ENCODE measurements around the gene AP3B1. TPM values are rescaled to one million over a fixed set of nuclear protein-coding genes. Genes with fewer than 3 reads are reported as not detected.
A peak's percentile ranks its signal among the peaks of the same experiment; 100 is the strongest.
"Not testable (repeated sequence)": the region's sequence is repeated elsewhere in the genome, so short reads cannot be mapped to it uniquely, and the experiment has no call there.

Gene AP3B1
- total RNA-seq, 6 donors from 2014 or later: 25.7 to 66.9 (median 37.8) TPM

DNA sequence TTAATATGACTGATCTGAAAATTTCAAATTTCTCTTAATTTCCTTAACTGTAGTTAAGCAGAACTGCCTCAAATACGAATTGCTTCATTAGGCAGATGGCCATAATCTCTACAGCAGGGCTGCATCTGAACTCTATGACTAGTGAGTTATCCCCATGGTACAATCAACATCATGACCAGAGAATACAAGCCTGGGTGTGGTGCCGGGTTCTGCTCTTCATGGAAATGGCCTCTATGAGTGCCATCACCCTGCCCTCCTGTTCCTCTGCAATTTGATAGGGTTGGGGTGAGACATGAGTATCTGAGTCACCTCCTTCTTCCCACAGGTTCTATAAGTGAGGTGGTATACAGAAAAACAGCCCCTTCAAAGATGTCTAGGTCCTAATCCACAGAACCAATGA lies 235.9 kb downstream of the AP3B1 start:
- H3K9me3 ChIP-seq: no peaks in the 10 kb centered on the region
- no peak overlapping the region for H3K4me3 ChIP-seq
- no peak for TF ChIP-seq EP300 (IDR thresholded peaks at IDR 0.05)
- TF ChIP-seq, protein P1, sequence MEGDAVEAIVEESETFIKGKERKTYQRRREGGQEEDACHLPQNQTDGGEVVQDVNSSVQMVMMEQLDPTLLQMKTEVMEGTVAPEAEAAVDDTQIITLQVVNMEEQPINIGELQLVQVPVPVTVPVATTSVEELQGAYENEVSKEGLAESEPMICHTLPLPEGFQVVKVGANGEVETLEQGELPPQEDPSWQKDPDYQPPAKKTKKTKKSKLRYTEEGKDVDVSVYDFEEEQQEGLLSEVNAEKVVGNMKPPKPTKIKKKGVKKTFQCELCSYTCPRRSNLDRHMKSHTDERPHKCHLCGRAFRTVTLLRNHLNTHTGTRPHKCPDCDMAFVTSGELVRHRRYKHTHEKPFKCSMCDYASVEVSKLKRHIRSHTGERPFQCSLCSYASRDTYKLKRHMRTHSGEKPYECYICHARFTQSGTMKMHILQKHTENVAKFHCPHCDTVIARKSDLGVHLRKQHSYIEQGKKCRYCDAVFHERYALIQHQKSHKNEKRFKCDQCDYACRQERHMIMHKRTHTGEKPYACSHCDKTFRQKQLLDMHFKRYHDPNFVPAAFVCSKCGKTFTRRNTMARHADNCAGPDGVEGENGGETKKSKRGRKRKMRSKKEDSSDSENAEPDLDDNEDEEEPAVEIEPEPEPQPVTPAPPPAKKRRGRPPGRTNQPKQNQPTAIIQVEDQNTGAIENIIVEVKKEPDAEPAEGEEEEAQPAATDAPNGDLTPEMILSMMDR (IDR thresholded peaks at IDR 0.05): no peak
- TF ChIP-seq POLR2A (IDR thresholded peaks at IDR 0.05): no peak
- no peak for TF ChIP-seq POLR2AphosphoS5 (IDR thresholded peaks at IDR 0.05)
- H3K27ac ChIP-seq: no peak overlapping the region
- no peak for DNase-seq
- no peak for ATAC-seq (ENCODE audit: low FRiP score in 2 of 2)
- WGBS, 2 donors: 95% methylated on average over 2 of the region's 2 CpGs
- H3K4me1 ChIP-seq: no peaks in the 10 kb centered on the region
- H3K36me3 ChIP-seq: no peaks in the 10 kb centered on the region
- H3K27me3 ChIP-seq: no peaks in the 10 kb centered on the region

DNA sequence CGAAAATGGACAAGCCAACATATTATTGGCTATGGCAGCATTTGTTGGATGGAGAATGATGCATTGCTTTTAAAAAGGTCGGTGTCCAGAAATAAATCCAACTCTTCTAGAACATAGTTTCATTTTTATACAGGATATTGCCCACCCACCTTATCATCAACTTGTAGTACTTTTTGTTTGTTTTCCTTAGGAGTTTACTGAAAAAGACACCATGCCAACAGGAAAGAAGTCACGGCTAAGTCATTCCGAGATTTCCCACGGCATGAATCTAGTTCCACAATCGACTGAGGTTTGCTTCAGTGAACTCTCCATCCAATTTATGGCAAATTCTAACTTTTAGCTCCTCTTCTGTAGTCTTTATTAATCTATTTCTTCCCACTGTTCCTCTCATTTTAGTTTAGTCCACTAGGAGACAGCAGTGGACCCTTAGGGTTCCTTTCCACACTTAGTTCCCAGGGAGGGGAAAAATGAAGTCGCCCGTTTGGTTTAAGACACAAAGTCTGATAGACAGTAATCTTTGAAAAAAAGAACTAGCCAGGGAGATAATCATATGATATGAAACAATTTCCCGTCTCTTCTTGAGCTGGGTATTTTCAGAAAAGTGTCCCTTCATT lies 237.5 kb downstream of the AP3B1 start:
- no peak for DNase-seq
- 69 to 78% methylated on average over 9 of the region's 9 CpGs for WGBS, 2 donors
- Histone ChIP-seq H3K4me3 (no peak overlapping the region), H3K36me3 (no peaks in the 10 kb centered on the region), H3K9me3 (no peaks in the 10 kb centered on the region), H3K4me1 (no peaks in the 10 kb centered on the region), H3K27me3 (no peaks in the 10 kb centered on the region), H3K27ac (peak overlapping the region in 3 of 4 donors; percentile 14 to 59 (median 58))
- TF ChIP-seq POLR2AphosphoS5 (IDR thresholded peaks at IDR 0.05) (no peak), EP300 (IDR thresholded peaks at IDR 0.05) (peak in 1 of 4 donors; percentile 17)
- TF ChIP-seq, protein P1 (IDR thresholded peaks at IDR 0.05): no peak
- no peak for ATAC-seq (ENCODE audit: low FRiP score in 2 of 2)

DNA sequence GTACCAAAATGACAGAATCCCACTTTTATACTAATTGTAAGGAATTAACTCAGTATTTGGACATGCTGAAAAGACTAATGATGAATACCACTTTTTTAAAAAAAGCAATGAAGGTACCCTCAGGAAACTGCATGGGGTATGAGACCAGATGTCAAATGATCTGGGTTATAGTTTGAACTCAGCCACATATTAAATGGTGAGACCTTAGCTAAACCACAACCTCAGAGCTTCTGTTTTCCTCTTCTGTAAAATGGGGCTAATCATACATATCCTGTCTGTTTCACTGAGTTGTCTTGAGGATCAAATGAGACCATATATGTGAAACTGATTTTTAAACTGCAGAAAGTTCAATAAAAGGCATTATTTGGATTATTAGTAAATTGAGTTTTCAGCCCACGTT lies 238.4 kb downstream of the AP3B1 start:
- TF ChIP-seq POLR2A (IDR thresholded peaks at IDR 0.05) (no peak), EP300 (IDR thresholded peaks at IDR 0.05) (no peak)
- DNase-seq (no peak), ATAC-seq (ENCODE audit: low FRiP score in 2 of 2) (no peak)
- WGBS, 2 donors: 89 to 90% methylated on average over 1 of the region's 1 CpG
- Histone ChIP-seq H3K27me3 (no peaks in the 10 kb centered on the region), H3K27ac (peak overlapping the region in 1 of 4 donors; percentile 59), H3K9me3 (no peaks in the 10 kb centered on the region), H3K4me3 (no peak overlapping the region), H3K4me1 (no peaks in the 10 kb centered on the region), H3K36me3 (no peaks in the 10 kb centered on the region)

DNA sequence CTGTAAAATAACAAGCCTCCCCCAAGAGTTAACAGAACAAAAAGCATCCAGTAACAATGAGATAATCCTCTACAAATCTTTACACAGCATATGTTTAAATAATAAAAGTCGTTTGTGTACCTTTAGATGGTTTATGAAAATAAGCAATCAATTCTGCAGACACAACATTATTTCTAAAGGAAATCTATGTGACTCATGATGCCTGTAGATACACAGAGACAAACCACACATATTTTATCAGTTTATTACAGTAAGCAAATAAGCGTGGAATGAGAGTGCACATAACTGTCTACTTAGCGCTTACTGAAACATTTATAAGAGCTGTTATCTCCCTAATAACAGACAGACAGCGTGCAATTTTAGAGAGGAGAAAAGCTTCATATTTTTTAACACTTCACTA lies 243.6 kb downstream of the AP3B1 start:
- TF ChIP-seq POLR2AphosphoS5 (IDR thresholded peaks at IDR 0.05) (no peak), EP300 (IDR thresholded peaks at IDR 0.05) (no peak), POLR2A (IDR thresholded peaks at IDR 0.05) (no peak)
- TF ChIP-seq, protein P1 (IDR thresholded peaks at IDR 0.05): no peak
- Histone ChIP-seq H3K36me3 (no peaks in the 10 kb centered on the region), H3K27me3 (no peaks in the 10 kb centered on the region), H3K9me3 (no peaks in the 10 kb centered on the region), H3K27ac (no peak overlapping the region), H3K4me3 (no peak overlapping the region), H3K4me1 (no peaks in the 10 kb centered on the region)
- ATAC-seq (ENCODE audit: low FRiP score in 2 of 2) (no peak), DNase-seq (no peak)
- WGBS, 2 donors: 72 to 75% methylated on average over 4 of the region's 4 CpGs

DNA sequence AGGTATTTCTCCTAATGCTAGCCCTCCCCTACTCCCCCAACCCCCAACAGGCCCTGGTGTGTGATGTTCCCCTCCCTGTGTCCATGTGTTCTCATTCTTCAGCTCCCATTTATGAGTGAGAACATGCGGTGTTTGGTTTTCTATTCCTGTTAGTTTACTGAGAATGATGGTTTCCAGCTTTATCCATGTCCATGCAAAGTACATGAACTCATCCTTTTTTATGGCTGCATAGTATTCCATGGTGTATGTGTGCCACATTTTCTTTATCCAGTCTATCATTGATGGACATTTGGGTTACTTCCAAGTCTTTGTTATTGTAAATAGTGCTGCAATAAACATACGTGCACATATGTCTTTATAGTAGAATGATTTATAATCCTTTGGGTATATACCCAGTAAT lies 247.7 kb downstream of the AP3B1 start:
- H3K9me3 ChIP-seq; H3K4me3 ChIP-seq; H3K36me3 ChIP-seq; DNase-seq; H3K27me3 ChIP-seq; H3K4me1 ChIP-seq; ATAC-seq (ENCODE audit: low FRiP score in 2 of 2); H3K27ac ChIP-seq: not testable (repeated sequence)
- 84 to 87% methylated on average over 2 of the region's 2 CpGs for WGBS, 2 donors

DNA sequence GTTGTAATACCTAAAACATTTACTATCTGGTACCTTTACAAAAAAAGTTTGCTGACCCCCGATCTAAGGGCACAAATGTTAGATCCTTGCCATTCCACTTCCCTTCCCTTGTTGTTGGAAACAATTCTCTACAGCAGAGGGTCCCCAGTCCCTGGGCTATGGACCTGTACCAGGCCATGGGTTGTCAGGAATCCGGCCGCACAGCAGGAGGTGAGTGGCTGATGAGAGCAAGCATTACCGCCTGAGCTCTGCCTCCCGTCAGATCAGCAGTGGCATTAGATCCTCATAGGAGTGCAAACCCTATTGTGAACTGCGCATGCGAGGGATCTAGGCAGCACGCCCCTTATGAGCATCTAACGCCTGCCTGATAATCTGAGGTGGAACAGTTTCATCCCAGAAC lies 248.5 kb downstream of the AP3B1 start:
- ATAC-seq (ENCODE audit: low FRiP score in 2 of 2): no peak
- H3K4me3 ChIP-seq: no peak overlapping the region
- H3K4me1 ChIP-seq: no peaks in the 10 kb centered on the region
- no peaks in the 10 kb centered on the region for H3K9me3 ChIP-seq
- WGBS, 2 donors: 95 to 98% methylated on average over 1 to 9 of the region's 9 CpGs
- no peaks in the 10 kb centered on the region for H3K36me3 ChIP-seq
- no peaks in the 10 kb centered on the region for H3K27me3 ChIP-seq
- no peak overlapping the region for H3K27ac ChIP-seq
- DNase-seq: no peak
- TF ChIP-seq, protein P1 (IDR thresholded peaks at IDR 0.05): no peak

Data from upper lobe of left lung (tissue), 6 donors.